ENCODE results near the gene TM7SF3. TPM values are rescaled to one million over a fixed set of nuclear protein-coding genes. Genes with fewer than 3 reads are reported as not detected.

TM7SF3 gene
- total and polyA plus RNA-seq, 2 donors (not counting 1 experiment from before 2014, with no cell fraction given) = 85.3 to 156 TPM

GRCh38 chr12:26991826-26992225, 22.4 kb downstream of the TM7SF3 start:
- no peak overlapping the region for H2AFZ ChIP-seq (ENCODE audit: low read length)
- no peaks in the 10 kb centered on the region for H3K36me3 ChIP-seq (ENCODE audit: control insufficient read depth, insufficient read depth, low read length)
- no peaks in the 10 kb centered on the region for H3K27me3 ChIP-seq (ENCODE audit: control insufficient read depth, insufficient read depth, low read length)
- H3K27ac ChIP-seq (ENCODE audit: insufficient read depth, low read length) = no peak overlapping the region
- H3K9ac ChIP-seq (ENCODE audit: insufficient read depth, low read length) = no peak overlapping the region
- no peak for TF ChIP-seq CTCF (conservative IDR thresholded peaks at IDR 0.05 in 1 of 2, IDR thresholded peaks at IDR 0.05 in 1 of 2; ENCODE audit: low read depth in 1 of 2, low read length in 2 of 2)
- no peak for TF ChIP-seq EZH2 (IDR thresholded peaks at IDR 0.05; ENCODE audit: low read length, missing control alignments)
- H3K4me1 ChIP-seq (ENCODE audit: control insufficient read depth, extremely low read depth, insufficient read depth, low read length) = no peaks in the 10 kb centered on the region
- DNase-seq (ENCODE audit: low read depth in 2 of 2) = no peak
- no peak overlapping the region for H3K4me2 ChIP-seq (ENCODE audit: extremely low read depth, insufficient read depth, low read length)
- H3K4me3 ChIP-seq (replicated peaks in 1 of 4; ENCODE audit: control extremely low read depth in 1 of 4, insufficient read depth in 1 of 4, low read depth in 3 of 4, low read length in 4 of 4) = no peak overlapping the region
- H3K79me2 ChIP-seq (ENCODE audit: control insufficient read depth, insufficient read depth, low read length) = no peaks in the 10 kb centered on the region
- H3K9me3 ChIP-seq (ENCODE audit: control insufficient read depth, insufficient read depth, low read depth, low read length) = no peaks in the 10 kb centered on the region
- no peaks in the 10 kb centered on the region for H4K20me1 ChIP-seq (ENCODE audit: control insufficient read depth, extremely low read depth, insufficient read depth, low read length)

GRCh38 chr12:26989873-26990272, 24.3 kb downstream of the TM7SF3 start:
- H3K4me2 ChIP-seq (ENCODE audit: extremely low read depth, insufficient read depth, low read length) = no peak overlapping the region
- no peak overlapping the region for H3K9ac ChIP-seq (ENCODE audit: insufficient read depth, low read length)
- no peak overlapping the region for H2AFZ ChIP-seq (ENCODE audit: low read length)
- DNase-seq (ENCODE audit: low read depth in 2 of 2) = no peak
- no peaks in the 10 kb centered on the region for H3K36me3 ChIP-seq (ENCODE audit: control insufficient read depth, insufficient read depth, low read length)
- H3K4me1 ChIP-seq (ENCODE audit: control insufficient read depth, extremely low read depth, insufficient read depth, low read length) = no peaks in the 10 kb centered on the region
- no peaks in the 10 kb centered on the region for H3K79me2 ChIP-seq (ENCODE audit: control insufficient read depth, insufficient read depth, low read length)
- no peak overlapping the region for H3K4me3 ChIP-seq (replicated peaks in 1 of 4; ENCODE audit: control extremely low read depth in 1 of 4, insufficient read depth in 1 of 4, low read depth in 3 of 4, low read length in 4 of 4)
- TF ChIP-seq CTCF (conservative IDR thresholded peaks at IDR 0.05 in 1 of 2, IDR thresholded peaks at IDR 0.05 in 1 of 2; ENCODE audit: low read depth in 1 of 2, low read length in 2 of 2) (no peak), EZH2 (IDR thresholded peaks at IDR 0.05; ENCODE audit: low read length, missing control alignments) (no peak)
- no peaks in the 10 kb centered on the region for H3K9me3 ChIP-seq (ENCODE audit: control insufficient read depth, insufficient read depth, low read depth, low read length)
- H4K20me1 ChIP-seq (ENCODE audit: control insufficient read depth, extremely low read depth, insufficient read depth, low read length) = no peaks in the 10 kb centered on the region
- H3K27me3 ChIP-seq (ENCODE audit: control insufficient read depth, insufficient read depth, low read length) = no peaks in the 10 kb centered on the region
- H3K27ac ChIP-seq (ENCODE audit: insufficient read depth, low read length) = no peak overlapping the region

- H3K27ac ChIP-seq (ENCODE audit: insufficient read depth, low read length) = no peak overlapping the region
- H3K9me3 ChIP-seq (ENCODE audit: control insufficient read depth, insufficient read depth, low read depth, low read length) = no peaks in the 10 kb centered on the region
- H4K20me1 ChIP-seq (ENCODE audit: control insufficient read depth, extremely low read depth, insufficient read depth, low read length) = no peaks in the 10 kb centered on the region
- H3K79me2 ChIP-seq (ENCODE audit: control insufficient read depth, insufficient read depth, low read length) = no peaks in the 10 kb centered on the region
- H3K36me3 ChIP-seq (ENCODE audit: control insufficient read depth, insufficient read depth, low read length) = no peaks in the 10 kb centered on the region
- DNase-seq (ENCODE audit: low read depth in 2 of 2) = no peak
- no peak overlapping the region for H3K4me2 ChIP-seq (ENCODE audit: extremely low read depth, insufficient read depth, low read length)
- H3K27me3 ChIP-seq (ENCODE audit: control insufficient read depth, insufficient read depth, low read length) = no peaks in the 10 kb centered on the region
- H2AFZ ChIP-seq (ENCODE audit: low read length) = no peak overlapping the region
- H3K9ac ChIP-seq (ENCODE audit: insufficient read depth, low read length) = no peak overlapping the region
- H3K4me3 ChIP-seq (replicated peaks in 1 of 4; ENCODE audit: control extremely low read depth in 1 of 4, insufficient read depth in 1 of 4, low read depth in 3 of 4, low read length in 4 of 4) = no peak overlapping the region
- H3K4me1 ChIP-seq (ENCODE audit: control insufficient read depth, extremely low read depth, insufficient read depth, low read length) = no peaks in the 10 kb centered on the region
- TF ChIP-seq EZH2 (IDR thresholded peaks at IDR 0.05; ENCODE audit: low read length, missing control alignments) (no peak), CTCF (conservative IDR thresholded peaks at IDR 0.05 in 1 of 2, IDR thresholded peaks at IDR 0.05 in 1 of 2; ENCODE audit: low read depth in 1 of 2, low read length in 2 of 2) (no peak)
These were observed 25.5 kb downstream of the TM7SF3 start for GRCh38 chr12:26988703-26989102.

All from fibroblast of lung (primary cell).